Subcutaneous adipose tissue (tissue), 4 donors: ENCODE results near the gene ZNF444. TPM values are rescaled to one million over a fixed set of nuclear protein-coding genes. Genes with fewer than 3 reads are reported as not detected.

Experiments used
- CTCF ChIP-seq: fragments of 450-650 bp; IDR thresholded peaks from one replicate; pipeline ENCODE4 v1.5.1; 2016; ENCODE audit warnings: low read depth, mild to moderate bottlenecking, control low read depth, antibody characterized with exemption, moderate library complexity
- total RNA-seq, 4 donors: library from RNA; depleted of rRNA; stranded (reverse); fragments of >200 nt; gene quantifications; one replicate each; pipeline ENCODE4 v1.1.0, GENCODE V29; 2016

Gene ZNF444
- 10 to 100 TPM in 2 of 4 donors, 1 to 10 TPM in 2; 5.4 to 35.6 (median 11.3) TPM for total RNA-seq

- TF ChIP-seq CTCF: no peak
Observed at GRCh38 chr19:56140583-56141416, at the start of gene ZNF444. Gene ZNF444 (plus strand): TSS chr19:56141287. CDS start chr19:56146912, 5,625 bp downstream.

- TF ChIP-seq CTCF: no peak
Observed at GRCh38 chr19:56091751-56092546, 49.1 kb upstream of the ZNF444 start.

- TF ChIP-seq CTCF: no peak
Observed at GRCh38 chr19:56092685-56093631, 48.1 kb upstream of the ZNF444 start.

- no peak for TF ChIP-seq CTCF
Observed at GRCh38 chr19:56094449-56094848, 46.6 kb upstream of the ZNF444 start.

DNA sequence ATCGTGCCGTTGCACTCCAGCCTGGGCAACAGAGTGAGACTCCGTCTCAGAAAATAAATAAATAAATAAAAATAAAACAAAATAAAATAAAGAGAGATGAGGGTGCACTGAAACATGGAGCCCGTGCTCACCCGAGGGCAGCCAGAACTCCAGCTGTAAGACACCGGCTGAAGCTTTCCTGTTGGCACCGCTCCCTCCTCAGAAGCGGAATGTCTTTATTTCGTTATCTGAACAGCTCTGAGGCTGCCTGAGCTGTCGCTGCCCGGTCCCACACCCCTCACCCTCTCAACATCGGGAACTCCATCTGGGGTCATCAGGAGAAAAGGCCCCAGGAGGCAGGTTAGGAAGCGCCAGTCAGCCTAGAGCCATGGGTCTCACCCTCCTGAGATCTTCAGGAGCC lies 44.4 kb upstream of the ZNF444 start:
- no peak for TF ChIP-seq CTCF

DNA sequence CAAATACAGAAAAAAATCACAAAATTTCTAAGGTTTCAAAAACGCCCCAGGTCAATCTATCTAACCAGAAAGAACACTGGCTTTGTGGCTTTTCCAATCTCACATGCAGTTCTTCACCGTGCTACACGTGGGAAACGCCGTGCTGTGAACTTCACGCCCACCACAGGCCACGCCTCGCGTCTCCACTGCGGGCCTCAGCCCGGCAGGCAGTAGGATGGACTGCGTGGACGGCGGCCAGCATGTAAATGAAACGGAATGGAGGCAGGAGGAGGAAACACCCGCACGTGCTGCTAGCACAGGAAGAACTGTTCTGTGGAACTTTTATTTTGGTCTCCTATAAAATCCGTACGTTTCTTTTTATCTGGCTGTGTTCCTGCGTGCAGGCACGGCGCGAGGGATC lies 43.8 kb upstream of the ZNF444 start:
- no peak for TF ChIP-seq CTCF
